ENCODE data around the gene DHRSX.
"Not testable (repeated sequence)": the region's sequence is repeated elsewhere in the genome, so short reads cannot be mapped to it uniquely, and the experiment has no call there.

Gene DHRSX

GRCh38 chrX:2517055-2517454 lies 16.3 kb upstream of the DHRSX start:
- DNase-seq = no peak

DNA sequence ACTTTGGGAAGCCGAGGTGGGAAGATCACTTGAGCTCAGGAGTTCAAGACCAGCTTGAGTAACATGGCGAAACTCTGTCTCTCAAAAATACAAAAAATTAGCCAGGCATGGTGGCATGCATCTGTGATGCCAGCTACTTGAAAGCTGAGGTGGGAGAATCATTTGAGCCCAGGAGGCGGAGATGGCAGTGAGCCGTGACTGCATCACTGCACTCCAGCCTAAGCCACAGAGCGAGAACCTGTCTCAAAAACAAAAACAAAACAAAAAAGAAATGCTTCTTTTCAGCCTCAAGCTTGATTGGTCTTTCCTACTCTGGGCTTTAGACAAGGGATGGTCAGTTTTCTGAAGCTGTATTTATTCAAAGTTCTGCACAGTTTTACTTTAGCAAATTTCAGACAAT lies 15.8 kb upstream of the DHRSX start:
- no peak for DNase-seq

DNA sequence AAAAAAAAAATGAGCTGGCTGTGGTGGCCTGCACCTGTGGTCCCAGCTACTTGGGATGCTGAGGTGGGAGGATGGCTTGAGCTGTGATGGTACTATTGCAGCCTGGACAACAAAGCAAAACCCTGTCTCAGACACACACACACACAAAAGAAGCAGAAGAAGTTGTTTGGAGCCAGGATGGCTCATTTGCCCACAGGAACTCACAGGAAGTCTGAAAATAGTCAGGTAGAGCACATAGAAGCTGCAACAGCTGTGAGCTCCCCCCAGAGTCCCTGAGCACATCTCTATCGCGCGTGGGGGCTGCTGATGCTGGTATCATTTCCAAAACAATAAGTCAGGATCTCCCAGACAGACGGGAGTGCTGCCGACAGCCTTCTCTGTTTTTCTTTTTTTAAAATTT lies 13.4 kb upstream of the DHRSX start:
- DNase-seq = no peak

- no peak for DNase-seq
Measured at GRCh38 chrX:2513121-2513664, 12.4 kb upstream of the DHRSX start.

- DNase-seq = no peak
Measured at GRCh38 chrX:2512501-2512900, 11.7 kb upstream of the DHRSX start.

GRCh38 chrX:2511326-2511725 lies 10.6 kb upstream of the DHRSX start:
- no peak for DNase-seq

DNA sequence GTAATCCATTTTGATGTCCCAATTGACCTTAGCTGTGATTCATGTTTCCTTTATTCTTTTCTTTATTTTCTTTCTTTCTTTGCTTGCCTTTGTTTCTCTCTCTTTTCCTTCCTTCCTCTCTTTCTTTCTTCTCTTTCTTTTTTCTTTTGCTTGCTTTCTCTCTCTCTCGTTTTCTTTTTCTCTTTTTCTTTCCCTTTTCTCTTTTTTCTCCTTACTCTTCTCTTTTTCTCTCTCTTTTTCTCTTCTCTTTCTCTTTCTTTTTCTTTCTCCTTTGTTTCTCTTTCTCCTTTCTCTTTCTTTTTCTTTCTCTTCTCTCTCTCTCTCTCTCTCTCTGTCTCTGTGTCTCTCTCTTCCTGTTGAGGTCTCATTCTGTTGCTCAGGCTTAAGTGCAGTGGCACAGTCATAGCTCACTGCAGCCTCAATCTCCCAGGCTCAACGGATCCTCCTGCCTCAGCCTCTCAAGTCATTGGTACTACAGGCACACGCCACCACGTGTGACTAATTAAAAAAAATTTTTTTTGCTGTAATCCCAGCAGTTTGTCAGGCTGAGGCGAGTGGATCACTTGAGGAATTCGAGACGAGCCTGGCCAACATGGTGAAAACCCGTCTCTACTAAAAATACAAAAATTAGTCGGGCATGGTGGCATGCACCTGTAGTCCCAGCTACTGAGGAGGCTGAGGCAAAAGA lies 8.0 kb upstream of the DHRSX start:
- DNase-seq = no peak

DNA sequence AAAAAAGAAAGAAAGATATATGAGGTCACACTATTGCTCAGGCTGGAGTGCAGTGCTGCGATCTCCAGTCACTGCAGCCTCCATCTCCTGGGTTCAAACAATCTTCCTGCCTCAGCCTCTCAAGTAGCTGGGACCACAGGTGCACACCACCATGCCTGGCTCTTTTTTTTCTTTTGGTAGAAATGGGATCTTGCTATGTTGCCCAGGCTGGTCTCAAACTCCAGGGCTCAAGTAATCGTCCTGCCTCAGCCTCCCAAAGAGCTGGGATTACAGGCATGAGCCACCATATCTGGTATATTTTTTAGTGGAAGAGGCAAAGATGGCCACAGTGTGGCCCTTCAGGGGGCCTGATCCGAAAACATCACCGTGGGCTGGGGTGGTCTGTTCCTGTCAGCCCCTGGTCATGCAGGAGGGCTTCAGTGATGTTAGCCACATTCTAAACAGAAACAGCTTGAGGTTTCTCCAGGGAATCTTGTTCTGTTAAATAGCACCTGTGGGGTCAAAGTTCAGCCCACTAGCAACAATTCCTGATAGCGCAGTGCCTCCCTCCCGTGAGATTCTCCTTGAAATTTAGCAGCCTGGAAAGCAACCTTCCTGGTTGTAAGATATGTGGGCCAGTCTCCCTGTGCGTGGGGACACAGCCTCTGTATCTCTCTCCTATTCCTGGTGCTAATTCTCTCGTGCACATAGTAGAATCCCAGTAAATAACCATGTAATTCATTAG lies 7.3 kb upstream of the DHRSX start:
- DNase-seq = no peak

DNA sequence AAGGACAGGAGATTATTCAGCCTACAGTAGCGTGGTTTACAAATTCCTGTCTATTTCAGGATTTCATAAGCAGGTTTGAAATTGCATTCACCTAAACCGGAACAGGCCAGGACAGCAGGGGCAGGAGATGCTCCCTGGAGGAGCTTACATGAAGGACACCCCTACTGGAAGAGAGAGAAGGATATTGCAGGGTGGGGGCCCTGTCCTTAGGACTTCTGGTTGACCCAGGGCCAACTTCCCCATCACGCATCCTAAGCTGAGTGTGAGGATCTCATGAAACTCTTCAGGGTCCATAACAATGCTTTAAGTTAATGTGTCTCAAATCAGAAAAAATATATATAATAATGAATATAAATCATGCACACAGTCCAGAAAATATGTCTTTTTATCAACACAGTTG lies 6.4 kb upstream of the DHRSX start:
- no peak for DNase-seq

DNA sequence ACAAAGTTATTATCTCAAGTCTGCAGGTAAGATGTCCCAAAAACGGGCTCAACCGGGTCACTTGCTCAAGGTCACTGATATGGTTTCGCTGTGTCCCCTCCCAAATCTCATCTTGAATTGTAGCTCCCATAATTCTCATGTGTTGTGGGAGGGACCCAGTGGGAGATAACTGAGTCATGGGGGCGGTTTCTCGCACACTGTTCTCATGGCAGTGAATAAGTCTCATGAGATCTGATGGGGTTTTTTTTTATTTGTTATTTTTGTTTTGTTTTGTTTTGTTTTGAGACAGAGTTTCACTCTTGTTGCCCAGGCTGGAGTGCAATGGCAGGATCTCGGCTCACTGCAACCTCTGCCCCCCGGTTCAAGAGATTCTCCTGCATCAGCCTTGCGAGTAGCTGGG lies 4.6 kb upstream of the DHRSX start:
- not testable (repeated sequence) for DNase-seq

GRCh38 chrX:2504706-2505332 lies 4.0 kb upstream of the DHRSX start:
- DNase-seq = no peak

- no peak for DNase-seq
Measured at GRCh38 chrX:2503591-2504500, 3.1 kb upstream of the DHRSX start.

DNA sequence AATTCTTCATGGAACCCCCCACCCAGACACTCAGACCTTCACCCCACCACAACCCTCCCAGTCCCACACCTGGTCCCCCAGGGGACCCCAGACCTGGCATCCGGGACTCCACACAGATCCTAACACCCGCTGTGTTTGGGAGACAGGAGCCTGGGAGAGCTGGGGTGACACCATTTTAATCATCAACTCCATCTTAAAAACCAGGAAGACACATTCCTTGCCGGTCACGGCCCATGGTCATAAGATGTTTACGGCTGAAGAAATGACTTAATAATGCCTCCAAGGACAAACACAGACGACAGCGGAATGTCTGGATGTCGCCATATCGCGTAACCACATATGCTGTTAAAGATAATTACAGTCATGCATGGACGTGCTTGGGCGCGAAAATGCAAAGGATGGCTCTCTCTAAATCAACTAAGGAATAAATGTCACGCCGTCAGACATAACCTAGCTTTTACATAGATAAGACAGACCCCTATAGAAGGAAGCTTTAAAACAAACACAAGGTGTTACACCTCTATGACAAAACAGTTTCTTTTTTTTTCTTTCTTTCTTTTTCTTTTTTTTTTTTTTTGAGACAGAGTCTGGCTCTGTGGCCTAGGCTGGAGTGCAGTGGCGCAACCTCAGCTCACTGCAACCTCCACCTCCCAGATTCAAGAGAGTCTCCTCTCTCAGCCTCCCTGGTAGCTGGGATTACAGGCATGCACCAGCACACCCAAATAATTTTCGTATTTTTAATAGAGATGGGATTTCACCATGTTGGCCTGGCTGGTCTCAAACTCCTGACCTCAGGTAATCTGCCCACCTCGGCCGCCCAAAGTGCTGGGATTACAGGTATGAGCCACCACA lies 2.1 kb upstream of the DHRSX start:
- DNase-seq = no peak

- no peak for DNase-seq
Measured at GRCh38 chrX:2502120-2502667, 1.4 kb upstream of the DHRSX start.

GRCh38 chrX:2501559-2502102 lies 855 bp upstream of the DHRSX start:
- DNase-seq = no peak

DNA sequence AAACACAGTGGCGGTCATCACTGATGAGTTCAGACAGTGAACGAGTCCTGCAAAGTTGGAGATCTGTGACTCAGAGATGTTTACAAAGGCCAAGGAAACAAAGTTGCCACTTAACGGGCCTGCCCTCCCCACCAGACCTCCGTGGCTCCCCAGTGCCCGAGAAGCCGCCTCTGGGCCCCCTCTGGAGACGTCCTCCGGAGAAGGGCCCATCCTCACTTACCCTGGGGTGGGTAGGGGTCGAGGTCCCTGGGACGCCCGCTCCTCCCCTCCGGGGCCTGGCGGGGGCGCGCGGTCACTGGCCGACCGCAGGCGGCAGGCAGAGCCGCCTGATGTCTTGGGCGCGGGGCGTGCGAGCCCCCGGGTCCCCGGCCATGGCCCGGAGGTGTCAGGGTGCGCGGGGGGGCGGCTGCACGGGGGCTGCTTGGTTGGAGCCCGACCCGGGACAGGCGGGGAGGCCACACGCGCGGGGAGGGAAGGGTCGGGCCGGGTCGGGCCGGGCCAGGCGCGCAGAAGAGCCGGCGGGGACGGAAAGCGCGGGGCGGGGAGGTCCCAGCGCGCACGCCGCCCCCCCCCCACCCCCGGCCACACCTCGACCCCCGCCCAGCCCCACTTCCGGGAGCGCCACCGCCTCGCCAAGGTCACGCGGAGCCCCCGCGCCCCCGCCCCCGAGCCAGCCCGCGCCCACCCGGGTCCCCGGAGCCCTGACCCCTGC lies 529 bp downstream of the DHRSX start:
- peak; percentile 18 for DNase-seq

DNA sequence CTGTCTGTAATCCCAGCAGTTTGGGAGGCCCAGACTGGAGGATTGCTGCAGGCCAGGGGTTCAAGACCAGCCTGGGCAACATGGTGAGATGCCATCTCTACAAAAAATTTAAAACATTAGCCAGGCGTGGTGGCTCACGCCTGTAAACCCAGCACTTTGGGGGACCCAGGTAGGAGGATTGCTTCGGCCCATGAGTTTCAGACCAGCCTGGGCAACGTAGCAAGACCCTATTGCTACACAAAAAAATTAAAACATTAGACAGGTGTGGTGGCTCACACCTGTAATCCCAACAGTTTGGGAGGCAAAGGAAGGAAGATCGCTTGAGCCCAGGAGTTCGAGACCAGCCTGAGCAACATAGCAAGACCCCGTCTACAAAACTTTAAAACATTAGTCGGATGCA lies 1.3 kb downstream of the DHRSX start:
- DNase-seq = no peak

- DNase-seq = no peak
Measured at GRCh38 chrX:2498781-2499302, 1.9 kb downstream of the DHRSX start.

GRCh38 chrX:2497961-2498780 lies 2.6 kb downstream of the DHRSX start:
- DNase-seq = no peak
